Heart right ventricle (tissue), 16 donors: ENCODE data around the gene KRT13. TPM values are rescaled to one million over a fixed set of nuclear protein-coding genes. Genes with fewer than 3 reads are reported as not detected.

Experiments
- ATAC-seq, 8 donors: fragments of 200-7000 bp; cut with Tn5 transposase; one replicate each; pipeline ENCODE4 v1.9.1; 2020; ENCODE audit warnings: mild to moderate bottlenecking in 8 of 8, moderate library complexity in 8 of 8, moderate number of reproducible peaks in 1 of 8
- DNase-seq, 2 donors: peaks; one replicate each; pipeline ENCODE4 v3.0.0-alpha.2; 2020
- H3K27ac ChIP-seq, 10 donors: fragments of 200-600 bp; sonication (generic) in 2 of 10; one replicate each; pipeline versions ENCODE4 v1.5.0 to v1.8.0; 2020 to 2022; ENCODE audit warnings: mild to moderate bottlenecking in 3 of 10
- H3K27me3 ChIP-seq, 7 donors: fragments of 200-600 bp; one replicate each; pipeline ENCODE4 v1.8.0; 2021 to 2022; ENCODE audit warnings: mild to moderate bottlenecking in 2 of 7
- H3K36me3 ChIP-seq, 9 donors: fragments of 200-600 bp; sonication (generic) in 1 of 9; one replicate each; pipeline versions ENCODE4 v1.5.0 to v1.8.0; 2020 to 2022; ENCODE audit warnings: mild to moderate bottlenecking in 2 of 9
- H3K4me1 ChIP-seq, 9 donors: fragments of 200-600 bp; sonication (generic) in 1 of 9; one replicate each; pipeline versions ENCODE4 v1.5.0 to v1.8.0; 2020 to 2022; ENCODE audit warnings: mild to moderate bottlenecking in 4 of 9
- H3K4me3 ChIP-seq, 10 donors: fragments of 200-600 bp; sonication (generic) in 2 of 10; one replicate each; pipeline versions ENCODE4 v1.5.0 to v1.8.0; 2020 to 2022; ENCODE audit warnings: mild to moderate bottlenecking in 7 of 10, moderate library complexity in 2 of 10
- H3K9me3 ChIP-seq, 11 donors: fragments of 200-600 bp in 10 of 11; sonication (generic) in 2 of 11; one replicate each; pipeline versions ENCODE4 v1.5.0 to v1.8.0; 2013 to 2022; ENCODE audit warnings: mild to moderate bottlenecking in 2 of 11, control low read depth in 1 of 11, moderate library complexity in 1 of 11
- CTCF ChIP-seq, 9 donors: fragments of 200-600 bp; sonication (generic) in 2 of 9; IDR thresholded peaks; one replicate each; pipeline versions ENCODE4 v1.5.0 to v1.8.0; 2021 to 2022; ENCODE audit warnings: antibody characterized with exemption in 9 of 9, mild to moderate bottlenecking in 5 of 9, moderate library complexity in 1 of 9
- WGBS, 2 donors: extraction: QIAGEN DNeasy Blood & Tissue Kit; methylation state at CpG; one replicate each; pipeline ENCODE4 v1.1.7; 2013; ENCODE audit warnings: inconsistent platforms in 1 of 2; 5-methylcytosine and 5-hydroxymethylcytosine counted together
- intact Hi-C, 10 donors: fragments of 100-400 bp; cut with DNase I; formaldehyde crosslinking; loops; one replicate each; pipeline versions ENCODE4 v1.11.1 to v1.14.2; 2022
- polyA plus RNA-seq, 2 donors: library from polyadenylated mRNA; stranded (reverse); fragments of 200-250 nt; gene quantifications; one replicate each; pipeline ENCODE4 v1.2.3, GENCODE V29; 2013
- total RNA-seq, 10 donors: library from RNA; stranded (reverse); fragmentation: NEBNext Ultra II Directional in 3 of 10; extraction: Animal tissue kit (Norgen Biotek cat#: 25700) in 3 of 10; gene quantifications; one replicate each; pipeline versions ENCODE4 v1.2.1 to v1.2.4, GENCODE V29; 2021 to 2023
- donor health status: Arrhythmogenic right ventricular cardiomyopathy.
- donor health status: ischemic (EF 13 %, LVEDD 7.1; RV severe dilation, severe dysfunction).
- donor health status: healthy with polysubstance abuse.
- donor health status: DM: no; HTN: yes; CAD: no.
- donor health status: DM: no; HTN: no; CAD: no.
- donor health status: ischemic (EF 25% LVEDD 6.9; RV normal size, moderate dysfunction).
- donor health status: ischemic (EF 25% LVEDD 5.7; RV mildly dilated, moderate dysfunction).
- donor health status: healthy.
- donor health status: DM: yes; HTN: yes; CAD: no.
- donor health status: Ischemic cardiomyopathy.
- donor health status: ischemic (EF 35%, LVEDD 5.7; RV mildly dilated, moderate dysfunction).
- donor health status: nonischemic (EF 11% LVEDD 7.7; RV severe dilation, severe dysfunction).
- donor health status: DM: yes; HTN: yes; CAD: no.
- donor health status: PGD.
- donor health status: ischemic (EF 29% LVEDD 5.4; RV normal size, mild dysfunction).
- donor health status: nonischemic (EF 23%, LVEDD 6.1; RV moderate dilation, normal function).

KRT13 gene
- total and polyA plus RNA-seq, 12 donors = 6.7 TPM; not detected in 11

DNA sequence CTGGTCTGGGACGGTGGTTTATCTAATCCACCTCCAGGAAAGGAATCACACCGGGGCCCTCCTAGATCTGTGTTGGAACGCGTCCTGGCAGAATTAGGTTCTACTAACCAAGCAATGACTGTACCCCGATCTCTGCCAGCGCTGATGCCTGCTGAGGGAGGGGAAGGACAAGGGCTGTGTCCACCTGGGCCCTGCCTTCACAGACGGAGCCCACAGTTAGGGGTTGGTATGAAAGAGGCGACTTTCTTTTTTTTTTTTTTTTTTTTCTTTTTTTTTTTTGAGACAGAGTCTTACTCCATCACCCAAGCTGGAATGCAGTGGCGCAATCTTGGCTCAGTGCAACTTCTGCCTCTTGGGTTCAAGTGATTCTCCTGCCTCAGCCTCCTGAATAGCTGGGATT lies 32.6 kb upstream of the KRT13 start:
- Histone ChIP-seq H3K27me3 (peaks cover 0 to 47% (median 34%) of the 10 kb centered on the region in 7 donors), H3K27ac (no peak overlapping the region), H3K36me3 (no peaks in the 10 kb centered on the region), H3K9me3 (no peaks in the 10 kb centered on the region), H3K4me3 (no peak overlapping the region), H3K4me1 (no peaks in the 10 kb centered on the region)
- no peak for DNase-seq
- no peak for ATAC-seq
- TF ChIP-seq CTCF (IDR thresholded peaks at IDR 0.05) = no peak
- WGBS, 2 donors = 75 to 76% methylated on average over 9 of the region's 9 CpGs
- intact Hi-C loops = no loop called here

DNA sequence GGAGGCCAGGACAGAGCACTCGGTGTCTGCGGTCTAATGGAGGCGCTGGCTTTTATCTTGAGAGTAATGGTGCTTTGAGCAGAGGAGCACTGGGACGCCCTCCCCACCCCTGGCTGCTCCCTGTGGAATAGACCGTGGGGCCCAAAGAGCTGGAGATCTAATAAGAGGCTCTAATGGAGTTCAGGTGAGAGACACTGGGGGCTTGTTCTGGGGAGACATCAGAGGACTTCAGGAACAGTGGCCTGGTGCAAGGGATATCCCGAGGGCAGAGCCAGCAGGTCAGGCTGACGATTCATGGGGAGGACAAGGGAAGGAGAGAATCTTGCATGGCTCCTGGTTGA lies 32.2 kb upstream of the KRT13 start:
- Histone ChIP-seq H3K27ac (no peak overlapping the region), H3K4me1 (no peaks in the 10 kb centered on the region), H3K9me3 (no peaks in the 10 kb centered on the region), H3K27me3 (peaks cover 0 to 51% (median 37%) of the 10 kb centered on the region in 7 donors), H3K4me3 (no peak overlapping the region), H3K36me3 (no peaks in the 10 kb centered on the region)
- no peak for TF ChIP-seq CTCF (IDR thresholded peaks at IDR 0.05)
- DNase-seq (no peak), ATAC-seq (no peak)
- intact Hi-C loops = no loop called here
- WGBS, 2 donors = 78 to 79% methylated on average over 7 of the region's 7 CpGs

- no peak overlapping the region for H3K4me3 ChIP-seq
- intact Hi-C loops = no loop called here
- no peaks in the 10 kb centered on the region for H3K36me3 ChIP-seq
- H3K4me1 ChIP-seq = no peaks in the 10 kb centered on the region
- peaks cover 0 to 57% (median 41%) of the 10 kb centered on the region in 7 donors for H3K27me3 ChIP-seq
- H3K9me3 ChIP-seq = no peaks in the 10 kb centered on the region
- H3K27ac ChIP-seq = no peak overlapping the region
- 77 to 83% methylated on average over 7 of the region's 7 CpGs for WGBS, 2 donors
- no peak for TF ChIP-seq CTCF (IDR thresholded peaks at IDR 0.05)
- DNase-seq = no peak
- ATAC-seq = no peak
Observed at GRCh38 chr17:41536741-41537613, 31.6 kb upstream of the KRT13 start.

- 52 to 56% methylated on average over 15 of the region's 15 CpGs for WGBS, 2 donors
- no peak overlapping the region for H3K4me3 ChIP-seq
- no peaks in the 10 kb centered on the region for H3K9me3 ChIP-seq
- H3K4me1 ChIP-seq = no peaks in the 10 kb centered on the region
- ATAC-seq = no peak
- no peak for TF ChIP-seq CTCF (IDR thresholded peaks at IDR 0.05)
- no peak overlapping the region for H3K27ac ChIP-seq
- H3K36me3 ChIP-seq = no peaks in the 10 kb centered on the region
- peaks cover 0 to 68% (median 52%) of the 10 kb centered on the region in 7 donors for H3K27me3 ChIP-seq
- intact Hi-C loops = no loop called here
- no peak for DNase-seq
Observed at GRCh38 chr17:41535764-41536481, 30.5 kb upstream of the KRT13 start.
